SK-N-SH (cell line): Measurements from ENCODE around the gene PTK7. TPM values are rescaled to one million over a fixed set of nuclear protein-coding genes. Genes with fewer than 3 reads are reported as not detected.

Experiments
- CTCF ChIA-PET: fragments of 300-600, 350-600 bp; formaldehyde crosslinking; extraction: SDS; loops from one replicate; lab custom pipeline; 2021; lab: Yijun Ruan, JAX
- POLR2A ChIA-PET: fragments of 350-600 bp; sonication (Branson Sonifier 250); formaldehyde crosslinking; extraction: SDS; loops from one replicate; lab custom pipeline; 2020; ENCODE audit warnings: antibody characterized with exemption, inconsistent platforms; lab: Yijun Ruan, JAX
- DNase-seq: peaks from one replicate; pipeline ENCODE4 v3.0.0; 2012
- H2AFZ ChIP-seq: fragments of 200-600 bp; sonication (generic); 2 replicates; pipeline ENCODE4 v1.8.1; 2016; ENCODE audit warnings: antibody characterized with exemption, mild to moderate bottlenecking, low read depth
- H3F3A ChIP-seq: fragments of 200-600 bp; sonication (generic); replicated peaks from 2 replicates; pipeline ENCODE3; 2016; ENCODE audit warnings: antibody characterized with exemption, mild to moderate bottlenecking; ENCODE audit not compliant: insufficient read depth
- H3K27ac ChIP-seq, 2 experiments: fragments of 200-500 bp in 1 of 2; fragments of 200-600 bp in 1 of 2; sonication (Bioruptor generic) in 1 of 2; sonication (generic), shearing (Covaris generic) in 1 of 2; 2 replicates each; pipeline versions ENCODE4 v1.5.1 to v1.6.1; 2014 to 2016; ENCODE audit warnings: low read depth in 2 of 2, inconsistent platforms in 1 of 2, low read length in 1 of 2, mild to moderate bottlenecking in 1 of 2, mixed read lengths in 1 of 2
- H3K27me3 ChIP-seq: fragments of 200-600 bp; sonication (generic), shearing (Covaris generic); 2 replicates; pipeline ENCODE4 v1.6.1; 2016; ENCODE audit warnings: mixed run types; ENCODE audit not compliant: insufficient read depth
- H3K36me3 ChIP-seq, 2 experiments: fragments of 200-500 bp in 1 of 2; fragments of 200-600 bp in 1 of 2; sonication (Bioruptor generic) in 1 of 2; sonication (generic) in 1 of 2; replicated peaks in 1 of 2; 2 replicates each; pipeline versions ENCODE3 to v1.5.1; 2014 to 2016; ENCODE audit warnings: low read length in 1 of 2, mild to moderate bottlenecking in 1 of 2; ENCODE audit not compliant: insufficient read depth in 2 of 2, control insufficient read depth in 1 of 2
- H3K4me1 ChIP-seq, 2 experiments: fragments of 200-500 bp in 1 of 2; fragments of 200-600 bp in 1 of 2; sonication (Bioruptor generic) in 1 of 2; sonication (generic), shearing (Covaris generic) in 1 of 2; 2 replicates each; pipeline versions ENCODE4 v1.5.1 to v1.6.1; 2014 to 2016; ENCODE audit warnings: low read depth in 1 of 2, low read length in 1 of 2, mixed run types in 1 of 2; ENCODE audit not compliant: insufficient read depth in 2 of 2, control insufficient read depth in 1 of 2
- H3K4me2 ChIP-seq: fragments of 200-600 bp; sonication (generic), shearing (Covaris generic); 2 replicates; pipeline ENCODE4 v1.6.1; 2017; ENCODE audit warnings: mixed run types
- H3K4me3 ChIP-seq, 2 experiments: fragments of 200-500 bp in 1 of 2; fragments of 200-600 bp in 1 of 2; sonication (Bioruptor generic) in 1 of 2; sonication (generic), shearing (Covaris generic) in 1 of 2; 2 replicates each; pipeline versions ENCODE4 v1.5.1 to v1.8.1; 2014 to 2016; ENCODE audit warnings: low read depth in 2 of 2, inconsistent platforms in 1 of 2, low read length in 1 of 2, mild to moderate bottlenecking in 1 of 2, mixed read lengths in 1 of 2, moderate library complexity in 1 of 2
- H3K79me2 ChIP-seq: fragments of 200-600 bp; sonication (generic); 2 replicates; pipeline ENCODE4 v1.8.1; 2017; ENCODE audit warnings: mild to moderate bottlenecking; ENCODE audit not compliant: insufficient read depth
- H3K9ac ChIP-seq: fragments of 200-600 bp; sonication (generic); 2 replicates; pipeline ENCODE4 v1.6.1; 2017; ENCODE audit warnings: mixed run types
- H3K9me2 ChIP-seq: fragments of 200-600 bp; sonication (generic); 2 replicates; pipeline ENCODE4 v1.6.1; 2017; ENCODE audit warnings: mixed run types
- H3K9me3 ChIP-seq: fragments of 200-600 bp; sonication (generic); 2 replicates; pipeline ENCODE4 v1.6.1; 2017; ENCODE audit warnings: mixed run types, mild to moderate bottlenecking, moderate library complexity
- H4K20me1 ChIP-seq: fragments of 200-600 bp; sonication (generic); 2 replicates; pipeline ENCODE4 v1.6.1; 2017; ENCODE audit warnings: mild to moderate bottlenecking, mixed run types; ENCODE audit not compliant: insufficient read depth
- CHD2 ChIP-seq: fragments of 150-350 bp; IDR thresholded peaks from 2 replicates; pipeline ENCODE4 v1.6.1; 2018; ENCODE audit warnings: low read length; ENCODE audit not compliant: partially characterized antibody
- CTCF ChIP-seq: fragments of 200-600 bp; sonication (generic); IDR thresholded peaks from 2 replicates; pipeline ENCODE4 v1.6.1; 2017; ENCODE audit warnings: antibody characterized with exemption, mild to moderate bottlenecking, moderate library complexity
- ELF1 ChIP-seq: IDR thresholded peaks from 2 replicates; pipeline ENCODE4 v1.4.0; 2012
- FOSL2 ChIP-seq: IDR thresholded peaks from 2 replicates; pipeline ENCODE4 v1.4.0; 2012; ENCODE audit warnings: low read depth, mild to moderate bottlenecking, moderate library complexity, borderline replicate concordance
- FOXJ3 ChIP-seq: sonication (generic); formaldehyde crosslinking; IDR thresholded peaks from 2 replicates; pipeline ENCODE4 v1.5.1; 2020; ENCODE audit warnings: mild to moderate bottlenecking, missing genetic modification reagents
- GATA2 ChIP-seq: sonication (generic); formaldehyde crosslinking; IDR thresholded peaks from 2 replicates; pipeline ENCODE4 v1.5.0; 2020; ENCODE audit warnings: mild to moderate bottlenecking, missing genetic modification reagents
- IRF3 ChIP-seq: fragments of 150-350 bp; IDR thresholded peaks from 2 replicates; pipeline ENCODE4 v1.6.1; 2016; ENCODE audit warnings: mild to moderate bottlenecking, low read depth, low read length
- JUND ChIP-seq: IDR thresholded peaks from 2 replicates; pipeline ENCODE4 v1.4.0; 2012
- MEF2A ChIP-seq: IDR thresholded peaks from 2 replicates; pipeline ENCODE4 v1.4.0; 2012; ENCODE audit warnings: low read depth, borderline replicate concordance
- NFIC ChIP-seq: IDR thresholded peaks from 2 replicates; pipeline ENCODE4 v1.4.0; 2012; ENCODE audit warnings: borderline replicate concordance
- PBX3 ChIP-seq: IDR thresholded peaks from 2 replicates; pipeline ENCODE4; 2012
- POLR2AphosphoS5 ChIP-seq: IDR thresholded peaks from 2 replicates; pipeline ENCODE4 v1.6.1; 2012; ENCODE audit warnings: low read depth, low read length
- RAD21 ChIP-seq: IDR thresholded peaks from 2 replicates; pipeline ENCODE4 v1.6.1; 2012; ENCODE audit warnings: mild to moderate bottlenecking, low read length
- RCOR1 ChIP-seq: fragments of 150-350 bp; IDR thresholded peaks from 2 replicates; pipeline ENCODE4 v1.6.1; 2017; ENCODE audit warnings: antibody characterized with exemption, low read length
- REST ChIP-seq: IDR thresholded peaks from 2 replicates; pipeline ENCODE4 v1.6.1; 2012; ENCODE audit warnings: mild to moderate bottlenecking, low read depth, low read length, moderate library complexity
- RXRA ChIP-seq: IDR thresholded peaks from 2 replicates; pipeline ENCODE4 v1.4.0; 2012; ENCODE audit warnings: low read depth, mild to moderate bottlenecking, borderline replicate concordance
- TEAD4 ChIP-seq: IDR thresholded peaks from 2 replicates; pipeline ENCODE4 v1.4.0; 2012; ENCODE audit warnings: mild to moderate bottlenecking, borderline replicate concordance; ENCODE audit not compliant: insufficient read depth
- ZBTB33 ChIP-seq: IDR thresholded peaks from 2 replicates; pipeline ENCODE4 v1.4.0; 2012; ENCODE audit warnings: low read depth, borderline replicate concordance
- whole genome bisulfite sequencing: methylation state at CpG from one replicate; pipeline ENCODE4 v1.1.6; 2017; ENCODE audit warnings: low lambda C conversion rate; 5-methylcytosine and 5-hydroxymethylcytosine counted together
- polyA plus RNA-seq, 3 experiments: library from polyadenylated mRNA; depleted of rRNA; stranded (reverse); fragments of >200 nt; gene quantifications; 2 replicates each; pipeline ENCODE4 v1.2.3, GENCODE V29; 2012

Gene PTK7
- polyA plus RNA-seq, 1 of the 3 experiments (the other 2 are of a cell fraction): 105 TPM

GRCh38 chr6:43185391-43185985 lies 109.4 kb downstream of the PTK7 start:
- H3K36me3 ChIP-seq: peaks cover 22 to 55% of the 10 kb centered on the region in 2 experiments
- no peak overlapping the region for H3K9ac ChIP-seq
- no peak overlapping the region for H3K27ac ChIP-seq
- H3K4me3 ChIP-seq: no peak overlapping the region
- H3F3A ChIP-seq: peaks cover 8% of the 10 kb centered on the region
- peaks cover 4 to 19% of the 10 kb centered on the region in 2 experiments; a peak in 2 of 4 replicates for H3K4me1 ChIP-seq
- no peaks in the 10 kb centered on the region for H4K20me1 ChIP-seq
- no peak for DNase-seq
- ChIA-PET POLR2A (no interaction called here), CTCF (interaction anchor here (1.0 to 1.2 kb wide), 2 partner anchors 17 to 44 kb away, joined by 3 to 4 read pairs; partner anchors contain the start of gene DNPH1)
- H3K9me3 ChIP-seq: no peaks in the 10 kb centered on the region
- no peak overlapping the region for H3K4me2 ChIP-seq
- peaks cover 32% of the 10 kb centered on the region for H3K79me2 ChIP-seq
- TF ChIP-seq GATA2 (CRISPR knock-in tag) (no peak), FOSL2 (no peak), RCOR1 (no peak), POLR2AphosphoS5 (no peak), MEF2A (no peak), FOXJ3 (CRISPR knock-in tag) (no peak)
- H3K27me3 ChIP-seq: no peaks in the 10 kb centered on the region
- 82% methylated on average over 5 of the region's 5 CpGs for WGBS
- H2AFZ ChIP-seq: no peak overlapping the region
- no peaks in the 10 kb centered on the region for H3K9me2 ChIP-seq

- Histone ChIP-seq H3K4me1 (peaks cover 4 to 19% of the 10 kb centered on the region in 2 experiments; a peak in 2 of 4 replicates), H3K9me2 (no peaks in the 10 kb centered on the region), H3K36me3 (peaks cover 27 to 51% of the 10 kb centered on the region in 2 experiments), H3K79me2 (peaks cover 36% of the 10 kb centered on the region), H2AFZ (no peak overlapping the region), H3K27me3 (no peaks in the 10 kb centered on the region), H3K27ac (no peak overlapping the region), H3K9me3 (no peaks in the 10 kb centered on the region), H3K4me2 (no peak overlapping the region), H3K9ac (no peak overlapping the region), H3K4me3 (no peak overlapping the region), H4K20me1 (no peaks in the 10 kb centered on the region), H3F3A (peaks cover 5% of the 10 kb centered on the region)
- POLR2A ChIA-PET: no interaction called here
- CTCF ChIA-PET: interaction anchor here (1.0 to 1.2 kb wide), 2 partner anchors 16 to 43 kb away, joined by 3 to 4 read pairs; partner anchors contain the start of gene DNPH1
- WGBS: 94% methylated on average over 12 of the region's 14 CpGs
- no peak for DNase-seq
- no peak for TF ChIP-seq ELF1
- TF ChIP-seq CHD2: no peak
- TF ChIP-seq IRF3: no peak
- no peak for TF ChIP-seq MEF2A
- TF ChIP-seq RXRA: no peak
- no peak for TF ChIP-seq TEAD4
- no peak for TF ChIP-seq RAD21
- TF ChIP-seq REST: no peak
- no peak for TF ChIP-seq PBX3
- TF ChIP-seq JUND: no peak
- TF ChIP-seq GATA2 (CRISPR knock-in tag): no peak
- TF ChIP-seq NFIC: no peak
- TF ChIP-seq ZBTB33: no peak
- TF ChIP-seq CTCF: no peak
These were observed 109.9 kb downstream of the PTK7 start for GRCh38 chr6:43186019-43186418.
